ENCODE measurements around the gene MRPL58. TPM values are rescaled to one million over a fixed set of nuclear protein-coding genes. Genes with fewer than 3 reads are reported as not detected.
"Not testable (repeated sequence)": the region's sequence is repeated elsewhere in the genome, so short reads cannot be mapped to it uniquely, and the experiment has no call there.

Gene MRPL58
- total RNA-seq, 2 experiments from 2014 or later = 32.2 to 36.2 TPM

DNA sequence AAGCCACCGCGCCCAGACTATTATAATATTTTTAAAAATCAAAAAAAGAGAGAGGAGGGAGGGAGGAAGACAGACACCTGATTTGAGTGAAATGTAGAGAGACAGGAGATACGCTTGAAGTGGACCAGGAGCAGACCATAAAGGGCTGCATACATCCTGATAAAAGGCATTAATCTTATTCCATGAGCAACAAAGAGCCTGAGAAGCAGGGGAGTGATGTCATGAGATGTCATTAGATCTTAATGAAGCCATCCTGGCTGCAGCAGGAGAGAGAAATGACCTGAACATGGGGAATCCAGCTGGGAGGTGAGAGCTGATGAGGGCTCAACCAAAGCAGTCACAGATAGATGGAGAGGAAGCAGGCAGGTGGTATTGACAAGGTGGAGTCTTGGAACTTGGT lies 34.7 kb upstream of the MRPL58 start:
- POLR2A ChIA-PET = no interaction called here
- H3K9me3 Mint-ChIP-seq = no peaks in the 10 kb centered on the region
- ATAC-seq (ENCODE audit: low read depth) (no peak), DNase-seq (no peak)
- H3K4me1 Mint-ChIP-seq = peaks cover 13% of the 10 kb centered on the region
- peaks cover 56% of the 10 kb centered on the region for H3K27me3 Mint-ChIP-seq
- H3K27ac Mint-ChIP-seq = no peak overlapping the region
- H3K36me3 Mint-ChIP-seq = no peaks in the 10 kb centered on the region
- H3K4me3 Mint-ChIP-seq = no peak overlapping the region

DNA sequence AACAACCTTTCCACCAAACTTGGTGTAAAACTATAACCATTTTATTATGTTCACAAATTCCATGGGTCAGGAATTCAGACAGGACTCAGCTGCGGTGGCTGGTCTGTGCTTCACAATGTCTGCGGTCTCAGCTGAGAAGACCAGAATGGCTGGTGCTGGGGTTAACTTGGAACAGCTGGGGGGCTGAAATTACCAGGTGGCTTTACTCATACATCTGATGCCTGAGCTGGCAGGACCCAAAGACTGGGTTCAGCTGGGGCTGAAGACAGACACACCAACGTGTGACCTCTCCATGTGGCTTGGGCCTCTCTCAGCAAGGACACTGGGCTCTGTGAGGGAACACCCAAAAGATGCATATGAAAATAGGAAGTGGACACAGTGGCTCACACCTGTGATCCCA lies 34.2 kb upstream of the MRPL58 start:
- no peaks in the 10 kb centered on the region for H3K36me3 Mint-ChIP-seq
- H3K4me1 Mint-ChIP-seq = peaks cover 9% of the 10 kb centered on the region
- no peak overlapping the region for H3K4me3 Mint-ChIP-seq
- H3K27ac Mint-ChIP-seq = no peak overlapping the region
- H3K9me3 Mint-ChIP-seq = no peaks in the 10 kb centered on the region
- POLR2A ChIA-PET = no interaction called here
- H3K27me3 Mint-ChIP-seq = peaks cover 56% of the 10 kb centered on the region
- ATAC-seq (ENCODE audit: low read depth) (no peak), DNase-seq (no peak)

DNA sequence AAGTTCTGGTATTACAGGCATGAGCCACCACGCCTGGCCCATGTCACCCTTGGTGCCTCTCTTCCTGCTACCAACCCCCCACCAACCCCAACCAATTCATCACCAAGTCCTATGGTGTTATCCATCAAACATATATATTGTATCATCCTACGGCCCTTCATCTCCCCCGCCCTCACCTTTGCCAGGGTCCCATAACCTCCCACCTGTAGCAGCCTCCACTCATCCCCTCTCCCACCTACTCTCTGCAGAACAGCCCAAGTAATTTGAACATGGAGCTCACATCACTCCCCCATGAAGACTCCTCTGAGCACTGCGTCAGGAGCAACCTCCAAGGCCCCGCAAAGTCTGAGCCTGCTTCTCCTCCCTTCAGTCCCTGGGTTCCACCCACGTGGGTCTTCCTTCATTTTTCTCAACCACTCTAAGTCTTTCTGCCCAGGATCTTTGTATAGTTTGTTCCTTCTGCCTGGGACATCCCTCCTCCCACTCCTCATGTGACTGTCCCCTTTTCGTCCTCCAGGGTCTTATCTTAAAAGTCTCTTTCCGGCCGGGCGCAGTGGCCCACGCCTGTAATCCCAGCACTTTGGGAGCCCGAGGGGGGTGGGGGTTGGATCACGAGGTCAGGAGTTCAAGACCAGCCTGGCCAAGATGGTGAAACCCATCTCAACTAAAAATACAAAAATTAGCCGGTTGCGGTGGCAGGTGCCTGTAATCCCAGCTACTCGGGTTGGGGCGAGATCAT lies 32.9 kb upstream of the MRPL58 start:
- H3K27ac Mint-ChIP-seq = no peak overlapping the region

DNA sequence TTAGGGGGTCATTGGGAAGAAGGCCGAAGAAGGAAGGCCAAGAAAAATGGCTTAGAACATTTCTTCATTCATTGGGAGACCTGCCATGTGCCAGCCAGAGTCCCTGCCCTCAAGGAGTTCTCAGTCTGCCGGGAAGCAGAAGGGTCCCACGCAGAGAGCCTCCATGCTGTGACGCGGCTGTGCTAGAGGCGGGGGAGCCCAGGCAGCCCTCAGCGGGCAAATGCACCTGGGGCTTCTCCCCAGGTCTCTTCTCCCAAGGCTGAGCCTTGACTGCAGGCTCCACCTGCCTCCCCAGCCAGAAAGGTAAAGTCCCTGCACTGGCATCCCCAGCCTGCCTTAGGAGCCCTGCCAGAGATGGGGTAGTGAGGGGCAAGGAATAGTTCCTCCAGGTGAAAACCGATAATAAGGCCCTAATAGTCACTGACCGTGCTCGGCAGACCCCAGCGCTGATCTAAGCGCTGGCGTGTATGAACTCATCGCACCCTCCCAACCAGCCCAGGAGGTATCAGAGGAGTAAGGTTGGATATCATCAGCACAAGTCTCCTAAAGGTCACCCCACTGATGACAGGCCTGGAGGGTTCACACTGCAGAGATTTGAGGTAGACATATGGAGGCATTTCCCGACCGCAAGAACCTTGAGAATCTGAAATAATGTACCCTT lies 31.0 kb upstream of the MRPL58 start:
- DNase-seq = no peak
- peak; percentile 9 for ATAC-seq (ENCODE audit: low read depth)

More for the DNA sequence above, 32.9 kb upstream of the MRPL58 start:
- H3K4me3 Mint-ChIP-seq = no peak overlapping the region
- H3K4me1 Mint-ChIP-seq = peaks cover 9% of the 10 kb centered on the region
- no peaks in the 10 kb centered on the region for H3K36me3 Mint-ChIP-seq
- ATAC-seq (ENCODE audit: low read depth) (no peak), DNase-seq (no peak)
- POLR2A ChIA-PET = no interaction called here
- peaks cover 53% of the 10 kb centered on the region for H3K27me3 Mint-ChIP-seq
- H3K9me3 Mint-ChIP-seq = no peaks in the 10 kb centered on the region

DNA sequence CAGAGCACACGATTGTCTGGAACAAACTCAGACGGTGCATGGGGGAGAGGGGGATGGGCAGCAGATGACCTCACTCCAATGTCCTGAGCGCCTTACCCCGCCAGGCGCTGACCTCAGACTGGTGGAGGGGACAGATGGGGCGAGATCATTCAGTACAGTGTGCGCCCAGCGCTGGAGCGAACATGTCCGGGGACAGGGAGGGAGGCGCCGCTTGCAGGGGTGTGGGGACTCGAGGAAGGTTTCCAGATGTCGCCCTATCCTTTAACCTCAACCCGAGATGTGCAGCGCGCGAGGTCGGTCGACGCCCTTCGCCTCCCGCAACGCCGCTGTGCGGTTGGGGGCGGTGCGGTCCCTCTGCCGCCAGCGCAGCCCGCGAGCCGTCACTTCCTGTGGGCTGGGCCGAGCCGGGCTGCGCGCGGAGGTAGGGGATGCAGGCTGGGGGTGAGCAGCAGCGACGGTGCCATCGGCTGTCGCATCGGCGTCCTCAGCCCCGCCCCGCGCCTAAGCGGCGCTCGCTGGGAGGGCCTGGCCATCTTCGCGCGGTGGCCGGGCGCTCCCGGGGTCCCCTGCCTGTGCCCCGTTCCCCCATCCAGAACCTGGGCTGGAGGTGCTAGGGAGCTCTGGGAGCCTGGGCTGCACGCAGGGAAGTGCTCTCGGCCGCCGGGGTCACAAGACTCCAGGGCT lies 30.3 kb upstream of the MRPL58 start:
- H3K36me3 Mint-ChIP-seq = no peaks in the 10 kb centered on the region

More for the DNA sequence above, 31.0 kb upstream of the MRPL58 start:
- peaks cover 57% of the 10 kb centered on the region for H3K27me3 Mint-ChIP-seq
- POLR2A ChIA-PET = no interaction called here
- no peaks in the 10 kb centered on the region for H3K36me3 Mint-ChIP-seq
- peak overlapping the region; percentile 66 for H3K27ac Mint-ChIP-seq
- H3K4me3 Mint-ChIP-seq = peak overlapping the region; percentile 87
- H3K9me3 Mint-ChIP-seq = no peaks in the 10 kb centered on the region
- H3K4me1 Mint-ChIP-seq = peaks cover 9% of the 10 kb centered on the region

DNA sequence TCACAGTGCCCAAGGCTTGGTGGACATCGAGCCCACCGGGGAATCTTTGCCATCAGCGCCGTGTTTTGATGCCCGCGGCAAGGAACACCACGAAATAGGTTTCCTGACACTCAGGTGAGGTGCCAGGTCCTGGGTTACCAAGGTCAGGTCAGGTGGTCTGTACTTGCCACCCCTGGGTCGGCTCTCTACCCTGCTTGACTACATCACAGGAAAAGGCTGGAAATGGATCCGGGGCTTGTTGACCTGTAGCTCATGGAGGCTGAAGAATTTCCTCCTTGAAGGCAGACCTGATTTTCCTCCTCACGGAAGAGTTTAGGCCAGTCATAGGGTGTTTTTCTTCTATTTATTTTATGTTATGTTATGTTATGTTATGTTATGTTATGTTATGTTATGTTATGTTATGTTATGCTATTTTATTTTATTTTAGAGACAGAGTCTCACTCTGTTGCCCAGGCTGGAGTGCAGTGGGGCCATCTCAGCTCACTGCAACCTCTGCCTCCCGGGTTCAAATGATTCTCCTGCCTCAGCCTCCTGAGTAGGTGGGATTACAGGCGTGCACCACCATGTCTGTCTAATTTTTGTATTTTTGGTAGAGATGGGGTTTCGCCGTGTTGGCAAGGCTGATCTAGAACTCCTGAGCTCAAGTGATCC lies 29.7 kb upstream of the MRPL58 start:
- not testable (repeated sequence) for H3K9me3 Mint-ChIP-seq; H3K36me3 Mint-ChIP-seq; ATAC-seq (ENCODE audit: low read depth); H3K27ac Mint-ChIP-seq; DNase-seq; H3K4me3 Mint-ChIP-seq
- POLR2A ChIA-PET = interaction anchor here (2.1 kb wide), 1 partner anchor 29 kb away, joined by 8 read pairs; no protein-coding TSS in a partner anchor
- H3K27me3 Mint-ChIP-seq = peaks cover 65% of the 10 kb centered on the region
- H3K4me1 Mint-ChIP-seq = peaks cover 16% of the 10 kb centered on the region

More for the DNA sequence above, 30.3 kb upstream of the MRPL58 start:
- ATAC-seq (ENCODE audit: low read depth) (peak; percentile 90), DNase-seq (peak; percentile 84)
- H3K27ac Mint-ChIP-seq = peak overlapping the region; percentile 66
- POLR2A ChIA-PET = interaction anchor here (2.1 kb wide), 1 partner anchor 30 kb away, joined by 8 read pairs; no protein-coding TSS in a partner anchor
- peak overlapping the region; percentile 87 for H3K4me3 Mint-ChIP-seq
- peaks cover 63% of the 10 kb centered on the region for H3K27me3 Mint-ChIP-seq
- H3K9me3 Mint-ChIP-seq = no peaks in the 10 kb centered on the region
- peaks cover 13% of the 10 kb centered on the region for H3K4me1 Mint-ChIP-seq

DNA sequence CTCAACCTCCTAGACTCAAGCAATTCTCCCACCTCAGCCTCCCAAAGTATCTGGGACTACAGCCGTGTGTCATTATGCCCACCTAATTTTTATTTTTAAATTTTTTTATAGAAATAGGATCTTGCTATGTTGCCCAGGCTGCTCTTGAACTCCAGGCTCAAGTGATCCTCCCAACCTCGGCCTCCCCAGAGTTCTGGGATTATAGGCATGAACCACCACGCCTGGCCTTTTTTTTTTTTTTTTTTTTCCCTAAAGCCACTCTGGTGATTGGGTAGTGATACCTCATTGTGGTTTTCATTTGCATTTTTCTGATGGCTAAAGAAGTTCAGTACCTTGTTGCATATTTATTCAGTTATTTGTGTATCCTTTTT lies 26.3 kb upstream of the MRPL58 start:
- peaks cover 69% of the 10 kb centered on the region for H3K27me3 Mint-ChIP-seq
- H3K4me3 Mint-ChIP-seq = no peak overlapping the region
- no peaks in the 10 kb centered on the region for H3K9me3 Mint-ChIP-seq
- POLR2A ChIA-PET = no interaction called here
- DNase-seq (no peak), ATAC-seq (ENCODE audit: low read depth) (no peak)
- H3K36me3 Mint-ChIP-seq = no peaks in the 10 kb centered on the region
- no peak overlapping the region for H3K27ac Mint-ChIP-seq
- peaks cover 18% of the 10 kb centered on the region for H3K4me1 Mint-ChIP-seq

DNA sequence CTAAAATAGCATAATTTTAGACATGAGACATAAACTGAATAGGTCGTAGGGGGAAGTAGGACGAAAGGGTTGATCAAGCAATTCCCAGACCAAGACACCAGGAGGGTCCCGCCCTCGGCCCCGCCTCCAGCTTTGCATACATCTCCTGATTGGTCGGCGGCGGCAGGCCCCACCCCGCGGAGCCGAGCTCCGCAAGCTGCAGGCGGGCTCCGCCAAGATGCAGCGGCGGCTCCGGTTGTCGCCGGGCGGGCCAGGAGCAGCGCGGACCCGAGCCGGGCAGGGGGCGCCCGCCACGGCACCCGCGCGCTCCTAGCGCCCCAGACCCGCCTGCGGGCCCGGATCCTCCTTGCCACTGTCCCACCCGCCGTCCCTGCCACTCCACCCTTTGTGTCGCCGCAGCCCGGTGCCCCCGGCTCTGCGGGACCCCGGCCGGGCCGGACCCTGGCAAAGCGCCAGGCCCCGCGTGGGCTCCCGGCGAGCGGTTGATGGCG lies 25.0 kb upstream of the MRPL58 start, which contains the start of gene CDR2L:
Gene CDR2L, plus strand, starts transcription at position 215 of the 491 bp plus-strand sequence. CDS start 412 bp downstream, outside the sequence.
- no peak within 1 kb of the TSS for H3K27ac Mint-ChIP-seq
- POLR2A ChIA-PET = interaction anchor here (0.7 to 4.0 kb wide), 6 partner anchors 16 to 123 kb away, joined by 3 to 19 read pairs (median 3); partner anchors contain the start of genes ARMC7, MRPL58 and SLC16A5

DNA sequence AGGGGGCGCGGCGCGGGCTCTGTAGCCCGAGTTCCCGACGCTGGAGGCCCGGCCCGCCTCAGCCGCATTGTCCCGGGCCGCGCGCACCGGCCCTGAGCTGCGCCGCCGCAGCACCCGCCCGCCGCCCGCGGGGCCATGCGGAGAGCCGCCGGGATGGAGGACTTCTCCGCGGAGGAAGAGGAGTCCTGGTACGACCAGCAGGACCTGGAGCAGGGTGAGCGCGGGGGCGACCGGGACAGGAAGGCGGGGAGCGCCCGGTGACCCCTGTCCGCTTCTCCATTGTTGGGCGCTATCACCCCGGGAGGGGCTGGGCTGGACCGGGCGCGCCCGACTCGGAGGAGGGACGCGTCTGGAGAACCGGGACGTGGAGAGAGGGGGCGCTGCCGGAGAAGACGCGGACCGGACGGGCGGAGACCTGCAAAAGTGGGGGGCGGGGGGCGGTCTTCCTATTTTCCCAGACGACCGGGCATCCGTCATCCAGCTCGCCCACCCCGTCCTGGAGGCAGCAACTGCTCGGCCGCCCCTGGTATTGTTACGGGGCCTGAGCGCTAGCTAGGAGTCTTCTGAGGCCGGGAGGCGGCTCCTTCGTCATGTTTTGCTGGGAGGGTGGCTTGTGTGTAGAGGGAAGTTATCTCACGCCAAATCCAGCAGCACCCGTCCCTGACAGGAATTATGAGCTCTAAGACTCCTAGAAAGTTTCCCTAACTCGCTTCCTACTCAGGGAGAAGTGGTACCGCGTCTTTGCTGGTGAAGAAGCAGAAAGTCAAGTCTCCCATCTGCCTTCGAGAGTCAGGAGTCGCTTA lies 24.4 kb upstream of the MRPL58 start:
- DNase-seq (peak; percentile 54), ATAC-seq (ENCODE audit: low read depth) (peak; percentile 58)
- Mint-ChIP-seq H3K9me3 (no peaks in the 10 kb centered on the region), H3K27ac (no peak overlapping the region), H3K36me3 (no peaks in the 10 kb centered on the region), H3K27me3 (peaks cover 60% of the 10 kb centered on the region), H3K4me3 (peak overlapping the region; percentile 66), H3K4me1 (peaks cover 13% of the 10 kb centered on the region)
- POLR2A ChIA-PET = interaction anchor here (0.7 to 4.0 kb wide), 5 partner anchors 16 to 100 kb away, joined by 3 to 19 read pairs (median 3); partner anchors contain the start of genes MRPL58 and SLC16A5

More for the DNA sequence above, 25.0 kb upstream of the MRPL58 start, which contains the start of gene CDR2L:
- ATAC-seq (ENCODE audit: low read depth) (peak; percentile 96), DNase-seq (peak; percentile 93)
- Mint-ChIP-seq H3K36me3 (no peaks in the 10 kb centered on the region), H3K4me3 (peak within 1 kb of the TSS; percentile 87), H3K27me3 (peaks cover 64% of the 10 kb centered on the region), H3K9me3 (no peaks in the 10 kb centered on the region), H3K4me1 (peaks cover 13% of the 10 kb centered on the region)

DNA sequence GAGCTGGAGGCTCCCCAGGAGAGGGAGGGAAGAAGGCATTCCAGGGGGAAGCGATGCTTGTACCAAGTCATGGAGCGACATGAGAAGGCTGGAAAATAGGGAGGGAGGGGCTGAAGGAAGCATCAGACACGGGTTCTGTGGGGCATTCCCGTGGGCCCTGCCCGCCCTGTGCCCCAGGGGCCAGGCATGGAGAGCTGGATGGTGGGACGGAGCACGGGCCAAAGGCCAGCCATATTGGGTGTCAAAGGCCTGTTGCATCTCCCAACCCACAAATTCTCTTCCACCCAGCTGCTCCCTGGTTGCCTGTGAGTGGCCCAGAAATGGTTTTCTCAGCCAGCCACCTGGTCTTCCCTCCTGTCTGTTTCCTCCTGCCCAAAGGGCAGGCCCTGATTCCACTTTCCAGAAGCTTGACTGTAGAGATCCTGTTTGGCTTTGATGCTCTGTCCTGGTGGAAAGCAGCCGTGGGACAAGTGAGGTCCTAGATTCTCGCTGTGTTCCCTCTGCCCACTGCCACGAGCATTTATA lies 21.8 kb upstream of the MRPL58 start:
- Mint-ChIP-seq H3K27ac (no peak overlapping the region), H3K9me3 (no peaks in the 10 kb centered on the region)
- POLR2A ChIA-PET = interaction anchor here (4.0 kb wide), 1 partner anchor 22 kb away, joined by 19 read pairs; the partner anchor contains the start of gene MRPL58

DNA sequence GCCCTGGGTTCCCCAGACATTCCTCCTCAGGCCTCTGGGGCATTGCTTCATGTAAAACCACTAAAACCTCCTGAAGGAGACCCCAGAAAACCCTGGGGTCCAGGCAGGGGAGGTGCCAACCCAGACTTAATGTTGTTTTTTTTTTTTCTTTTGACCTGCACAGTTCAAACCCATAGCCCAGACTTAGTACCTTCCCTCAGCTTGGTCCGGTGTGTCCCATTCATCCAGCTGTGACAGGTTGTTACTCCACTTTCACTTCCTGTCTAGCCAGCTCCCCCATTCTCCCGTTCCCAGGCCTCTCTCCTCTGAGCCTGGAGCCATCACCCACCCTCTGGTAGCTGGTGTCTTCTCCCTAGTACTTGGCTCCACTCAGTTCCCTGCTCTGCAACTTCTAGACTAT lies 20.2 kb upstream of the MRPL58 start:
- Mint-ChIP-seq H3K27me3 (peaks cover 28% of the 10 kb centered on the region), H3K36me3 (no peaks in the 10 kb centered on the region)
- POLR2A ChIA-PET = interaction anchor here (0.8 kb wide), 1 partner anchor 20 kb away, joined by 4 read pairs; the partner anchor contains the start of gene MRPL58

More for the DNA sequence above, 21.8 kb upstream of the MRPL58 start:
- Mint-ChIP-seq H3K4me3 (no peak overlapping the region), H3K27me3 (peaks cover 40% of the 10 kb centered on the region), H3K36me3 (no peaks in the 10 kb centered on the region), H3K4me1 (peaks cover 13% of the 10 kb centered on the region)
- ATAC-seq (ENCODE audit: low read depth) (no peak), DNase-seq (no peak)

DNA sequence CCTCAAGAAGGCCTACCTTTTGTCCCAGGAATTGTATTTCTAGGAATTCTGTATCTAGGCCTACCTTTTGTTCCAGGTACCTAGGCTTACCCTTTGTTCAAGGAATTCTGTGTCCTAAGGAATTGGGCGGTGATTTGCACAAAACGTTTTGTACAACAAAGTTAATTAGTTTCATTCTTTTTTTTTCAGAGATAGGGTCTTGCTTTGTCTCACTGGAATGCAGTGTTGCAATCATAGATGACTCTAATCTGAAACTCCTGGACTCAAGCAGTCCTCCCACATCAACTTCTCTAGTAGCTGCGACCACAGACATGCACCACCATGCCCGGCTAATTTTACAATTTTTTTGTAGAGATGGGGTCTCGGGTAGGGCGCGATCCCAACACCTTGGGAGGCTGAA lies 18.0 kb upstream of the MRPL58 start:
- Mint-ChIP-seq H3K9me3 (no peaks in the 10 kb centered on the region), H3K36me3 (no peaks in the 10 kb centered on the region), H3K4me3 (no peak overlapping the region), H3K27ac (no peak overlapping the region), H3K27me3 (peaks cover 13% of the 10 kb centered on the region), H3K4me1 (peaks cover 12% of the 10 kb centered on the region)
- no peak for DNase-seq
- POLR2A ChIA-PET = no interaction called here
- ATAC-seq (ENCODE audit: low read depth) = no peak

More for the DNA sequence above, 20.2 kb upstream of the MRPL58 start:
- Mint-ChIP-seq H3K4me3 (no peak overlapping the region), H3K9me3 (no peaks in the 10 kb centered on the region), H3K4me1 (peaks cover 8% of the 10 kb centered on the region), H3K27ac (peak overlapping the region; percentile 5)
- ATAC-seq (ENCODE audit: low read depth) (no peak), DNase-seq (no peak)
